ENCODE results near the gene NUP37.

DNA sequence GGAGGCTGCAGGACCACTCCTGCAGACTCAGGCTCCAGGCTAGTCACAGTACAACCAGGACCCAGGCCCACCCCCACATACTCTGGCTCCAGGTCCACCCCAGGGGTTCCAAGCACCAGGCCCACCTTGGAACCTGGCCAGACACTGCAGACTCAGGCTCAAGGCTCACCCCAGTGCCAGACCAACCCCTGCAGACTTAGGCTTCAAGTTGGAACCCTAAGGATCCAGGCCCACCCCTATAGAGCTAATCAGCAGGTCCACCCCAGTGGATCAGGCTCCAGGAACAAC lies 66.9 kb downstream of the NUP37 start:
- TF ChIP-seq, protein P1, sequence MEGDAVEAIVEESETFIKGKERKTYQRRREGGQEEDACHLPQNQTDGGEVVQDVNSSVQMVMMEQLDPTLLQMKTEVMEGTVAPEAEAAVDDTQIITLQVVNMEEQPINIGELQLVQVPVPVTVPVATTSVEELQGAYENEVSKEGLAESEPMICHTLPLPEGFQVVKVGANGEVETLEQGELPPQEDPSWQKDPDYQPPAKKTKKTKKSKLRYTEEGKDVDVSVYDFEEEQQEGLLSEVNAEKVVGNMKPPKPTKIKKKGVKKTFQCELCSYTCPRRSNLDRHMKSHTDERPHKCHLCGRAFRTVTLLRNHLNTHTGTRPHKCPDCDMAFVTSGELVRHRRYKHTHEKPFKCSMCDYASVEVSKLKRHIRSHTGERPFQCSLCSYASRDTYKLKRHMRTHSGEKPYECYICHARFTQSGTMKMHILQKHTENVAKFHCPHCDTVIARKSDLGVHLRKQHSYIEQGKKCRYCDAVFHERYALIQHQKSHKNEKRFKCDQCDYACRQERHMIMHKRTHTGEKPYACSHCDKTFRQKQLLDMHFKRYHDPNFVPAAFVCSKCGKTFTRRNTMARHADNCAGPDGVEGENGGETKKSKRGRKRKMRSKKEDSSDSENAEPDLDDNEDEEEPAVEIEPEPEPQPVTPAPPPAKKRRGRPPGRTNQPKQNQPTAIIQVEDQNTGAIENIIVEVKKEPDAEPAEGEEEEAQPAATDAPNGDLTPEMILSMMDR (IDR thresholded peaks at IDR 0.05): no peak
- TF ChIP-seq EZH2 (IDR thresholded peaks at IDR 0.05) (no peak), EZH2phosphoT487 (IDR thresholded peaks at IDR 0.05) (no peak)

All from neural progenitor cell (in vitro differentiated cells).